ENCODE data around the gene IQGAP3. TPM values are rescaled to one million over a fixed set of nuclear protein-coding genes. Genes with fewer than 3 reads are reported as not detected.

The IQGAP3 gene
- total and polyA plus RNA-seq, 2 of the 4 experiments (the other 2 are of a cell fraction), result 12.5 to 13.6 TPM

- H3K18ac ChIP-seq (ENCODE audit: low read depth, low read length), result no peak overlapping the region
- in situ Hi-C loops (cut with MboI; ENCODE audit: low sequenced_read_pairs) (no loop called here), intact Hi-C loops (cut with micrococcal nuclease) (no loop called here), dilution Hi-C loops (cut with HindIII; ENCODE audit: low sequenced_read_pairs, unreplicated experiment) (no loop called here)
- no peaks in the 10 kb centered on the region for H3K27me3 ChIP-seq (ENCODE audit: control insufficient read depth, insufficient read depth, low read length)
- H3K79me1 ChIP-seq (ENCODE audit: low read depth in 1 of 2, low read length in 2 of 2), result peaks cover 7 to 99% of the 10 kb centered on the region in 2 experiments; a peak in 3 of 4 replicates
- H3K14ac ChIP-seq (replicated peaks; ENCODE audit: low read depth, low read length), result peak overlapping the region; percentile 83
- H2AFZ ChIP-seq (replicated peaks; ENCODE audit: low read length, poor library complexity), result no peak overlapping the region
- H2BK20ac ChIP-seq (ENCODE audit: low read depth, low read length), result no peak overlapping the region
- peak; percentile 82 for ATAC-seq (ENCODE audit: low read depth)
- H2BK15ac ChIP-seq (ENCODE audit: low read depth, low read length), result no peak overlapping the region
- CTCF ChIA-PET, result interaction anchor here (0.6 to 1.8 kb wide), 4 partner anchors 9 to 121 kb away, joined by 3 to 6 read pairs (median 4); no protein-coding TSS in a partner anchor
- H4K91ac ChIP-seq (ENCODE audit: insufficient read depth, low read depth, low read length), result no peak overlapping the region
- no peak overlapping the region for H4K5ac ChIP-seq (ENCODE audit: low read depth, low read length)
- peak overlapping the region; percentile 19 for H3K4me2 ChIP-seq (ENCODE audit: low read depth, low read length)
- no peak overlapping the region for H3K56ac ChIP-seq (ENCODE audit: extremely low read depth, insufficient read depth, low read length)
- H2BK5ac ChIP-seq (ENCODE audit: low read depth, low read length, poor library complexity, severe bottlenecking), result no peak overlapping the region
- H4K20me1 ChIP-seq (ENCODE audit: insufficient read depth, low read length), result peaks cover 100% of the 10 kb centered on the region
- H3K23ac ChIP-seq (ENCODE audit: low read depth, low read length), result 0 out of 2 replicates have a peak overlapping the region, but pooled peaks have one; percentile 10
- peaks cover 74% of the 10 kb centered on the region for H3K9me1 ChIP-seq (ENCODE audit: insufficient read depth, low read length)
- H3K36me3 ChIP-seq (ENCODE audit: control insufficient read depth, insufficient read depth, low read length), result no peaks in the 10 kb centered on the region; the same call in 1 of the 2 replicates
- no peak overlapping the region for H3K27ac ChIP-seq (ENCODE audit: insufficient read depth, low read length)
- peak overlapping the region; percentile 82 for H2AK9ac ChIP-seq (replicated peaks; ENCODE audit: low read depth, low read length, poor library complexity)
- no peak overlapping the region for H3K4me3 ChIP-seq (ENCODE audit: insufficient read depth, low read depth, low read length)
- peak overlapping the region in 1 of 2 experiments; percentile 35; a peak in 1 of 4 replicates for H4K8ac ChIP-seq (ENCODE audit: low read depth in 2 of 2, low read length in 2 of 2)
- DNase-seq, result peak; percentile 36
- no peaks in the 10 kb centered on the region for H3K9me3 ChIP-seq (ENCODE audit: control insufficient read depth, insufficient read depth, low read length)
- 32% methylated on average over 3 of the region's 12 CpGs; no CpG with 5 or more reads in 1 of the 2 experiments for WGBS, 2 experiments (ENCODE audit: extremely low coverage in 2 of 2, insufficient read length in 1 of 2)
- H3K9ac ChIP-seq (ENCODE audit: low read depth, low read length), result no peak overlapping the region
- H3K4ac ChIP-seq (ENCODE audit: low read depth, low read length), result peak overlapping the region; percentile 40; the same call in 1 of the 2 replicates
- H2BK120ac ChIP-seq (ENCODE audit: low read depth, low read length), result no peak overlapping the region; the same call in 1 of the 2 replicates
- POLR2A ChIA-PET (ENCODE audit: unreplicated experiment), result no interaction called here
- peaks cover 49% of the 10 kb centered on the region for H3K4me1 ChIP-seq (ENCODE audit: control insufficient read depth, insufficient read depth, low read length)
- peak overlapping the region; percentile 44; the same call in 1 of the 2 replicates for H2AK5ac ChIP-seq (ENCODE audit: low read depth, low read length)
- no TSS peak for BruUV-seq (replicated peaks)
- TF ChIP-seq USF2 (IDR thresholded peaks at IDR 0.05; ENCODE audit: low read depth, low read length) (no peak), CHD1 (IDR thresholded peaks at IDR 0.05; ENCODE audit: low read depth, low read length) (no peak), SMC3 (IDR thresholded peaks at IDR 0.05; ENCODE audit: low read depth, low read length) (no peak), RAD21 (IDR thresholded peaks at IDR 0.05; ENCODE audit: low read length) (peak; percentile 26; the same call in 1 of the 2 replicates), POLR2A (IDR thresholded peaks at IDR 0.05; ENCODE audit: low read depth, low read length) (no peak), NFE2L2 (IDR thresholded peaks at IDR 0.05; ENCODE audit: low read depth, low read length) (no peak), FOS (IDR thresholded peaks at IDR 0.05; ENCODE audit: low read depth, low read length) (no peak), MXI1 (IDR thresholded peaks at IDR 0.05; ENCODE audit: borderline replicate concordance, low read depth, low read length) (peak; percentile 38; the same call in 1 of the 2 replicates), CTCF (conservative IDR thresholded peaks at IDR 0.05; ENCODE audit: low read depth, low read length) (peak; percentile 32), RCOR1 (IDR thresholded peaks at IDR 0.05; ENCODE audit: insufficient replicate concordance, low read length) (no peak), BHLHE40 (IDR thresholded peaks at IDR 0.05; ENCODE audit: low read depth, low read length) (no peak), MAFK (IDR thresholded peaks at IDR 0.05; ENCODE audit: low read depth, low read length) (no peak), RFX5 (IDR thresholded peaks at IDR 0.05; ENCODE audit: low read depth, low read length) (no peak), ELK1 (IDR thresholded peaks at IDR 0.05; ENCODE audit: borderline replicate concordance, low read depth, low read length) (no peak)
These were observed 83.0 kb downstream of the IQGAP3 start for GRCh38 chr1:156489166-156489934.
